Occipital lobe (tissue), 2 donors: Measurements from ENCODE around the gene HEPH. TPM values are rescaled to one million over a fixed set of nuclear protein-coding genes. Genes with fewer than 3 reads are reported as not detected.
"Not testable (repeated sequence)": the region's sequence is repeated elsewhere in the genome, so short reads cannot be mapped to it uniquely, and the experiment has no call there.

ENCODE experiments used
- DNase-seq: peaks from one replicate; lab custom pipeline; 2025; lab: John Stamatoyannopoulos, UW
- total RNA-seq: library from RNA; depleted of rRNA; stranded (reverse); fragments of >200 nt; gene quantifications from one replicate; pipeline ENCODE4 v1.2.3, GENCODE V29; 2014

HEPH gene
- total RNA-seq, 1 donor from 2014 or later, result 5.1 TPM

GRCh38 chrX:66200855-66201795, 37.1 kb downstream of the HEPH start:
- DNase-seq, result no peak

DNA sequence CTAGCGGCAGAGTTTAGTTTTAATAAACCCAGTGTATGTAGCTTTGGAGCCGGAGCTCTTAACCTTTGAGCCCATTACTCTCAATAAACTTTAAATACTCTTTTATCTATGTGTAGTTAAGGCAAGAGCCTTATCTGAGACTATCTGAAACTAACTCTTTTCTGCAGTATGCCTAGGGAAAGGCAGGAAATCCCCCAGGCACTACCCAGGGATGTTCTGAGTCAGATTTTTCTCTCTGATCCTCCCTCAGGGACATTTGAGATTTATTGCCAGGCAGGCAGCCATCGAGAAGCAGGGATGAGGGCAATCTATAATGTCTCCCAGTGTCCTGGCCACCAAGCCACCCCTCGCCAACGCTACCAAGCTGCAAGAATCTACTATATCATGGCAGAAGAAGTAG, 39.1 kb downstream of the HEPH start:
- no peak for DNase-seq

DNA sequence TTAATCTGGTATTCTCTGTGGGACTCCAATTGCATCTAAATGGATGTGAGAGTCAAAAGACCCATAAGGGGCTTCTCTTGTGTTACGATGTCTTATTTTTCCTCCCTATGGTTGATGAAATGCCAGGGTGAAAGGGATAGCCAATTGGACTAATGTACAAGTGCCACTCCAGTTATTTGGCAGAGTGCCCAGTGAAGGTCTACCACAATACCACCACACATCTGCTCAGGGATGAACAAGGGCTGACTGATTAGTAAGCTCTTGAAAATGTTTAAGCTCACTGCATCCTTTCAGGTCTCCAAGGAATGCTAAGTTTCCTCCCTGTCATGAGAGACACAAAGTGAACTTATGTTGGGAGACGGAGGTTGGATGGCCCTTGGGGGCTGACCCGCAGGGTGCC, 57.8 kb downstream of the HEPH start:
- DNase-seq, result no peak

GRCh38 chrX:66232296-66232695, 68.2 kb downstream of the HEPH start:
- no peak for DNase-seq

GRCh38 chrX:66233209-66233608, 69.2 kb downstream of the HEPH start:
- no peak for DNase-seq

DNA sequence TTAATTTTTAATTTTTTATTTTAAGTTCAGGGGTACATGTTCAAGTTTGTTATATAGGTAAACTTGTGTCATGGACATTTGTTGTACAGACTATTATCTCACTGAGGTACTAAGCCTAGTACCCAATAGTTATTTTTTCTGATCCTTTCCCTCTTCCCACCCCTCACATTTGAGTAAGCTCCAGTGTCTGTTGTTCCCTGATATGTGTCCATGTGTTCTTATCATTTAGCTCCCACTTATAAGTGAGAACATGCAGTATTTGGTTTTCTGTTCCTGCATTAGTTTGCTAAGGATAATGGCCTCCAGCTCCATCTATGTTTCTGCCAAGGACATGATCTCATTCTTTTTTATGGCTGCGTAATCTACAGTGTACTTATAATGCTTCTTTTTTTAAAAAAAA, 69.9 kb downstream of the HEPH start:
- not testable (repeated sequence) for DNase-seq

- no peak for DNase-seq
These were observed 91.4 kb downstream of the HEPH start for GRCh38 chrX:66255359-66255967.

GRCh38 chrX:66262807-66263206, 98.8 kb downstream of the HEPH start:
- no peak for DNase-seq

Other genes starting within 250 kb of the HEPH start
- gene VSIG4, start 124.2 kb upstream of the HEPH start, total RNA-seq, result 22.6 TPM